ENCODE results near the gene GLP1R. TPM values are rescaled to one million over a fixed set of nuclear protein-coding genes. Genes with fewer than 3 reads are reported as not detected.

Gene GLP1R
- total RNA-seq, 1 experiment from 2014 or later, result 0.85 TPM

DNA sequence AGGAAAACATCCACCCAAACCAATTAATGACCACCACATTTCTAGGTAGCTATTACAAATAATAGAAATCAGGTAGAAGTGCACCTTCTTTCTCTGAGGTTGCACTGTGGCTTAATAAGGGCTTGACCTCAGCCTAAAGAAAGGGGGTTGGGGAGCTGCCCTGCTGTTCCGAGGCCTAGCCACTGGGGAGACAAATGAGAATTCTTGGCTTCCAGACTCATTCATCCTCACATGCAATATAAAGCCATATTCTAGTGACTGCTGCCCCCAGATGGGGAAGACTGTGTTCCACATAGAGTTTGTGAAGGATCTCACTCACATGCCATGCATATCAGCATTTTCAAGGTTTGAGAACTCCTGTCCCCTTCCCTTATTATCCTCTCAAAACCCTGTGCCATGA, 43.5 kb downstream of the GLP1R start:
- Histone ChIP-seq H4K20me1 (ENCODE audit: control insufficient read depth, insufficient read depth, insufficient read length) (no peaks in the 10 kb centered on the region), H3K18ac (ENCODE audit: insufficient read length, low read depth, low read length) (no peak overlapping the region), H2BK20ac (ENCODE audit: low read depth, low read length, poor library complexity, severe bottlenecking) (no peak overlapping the region), H3K4me2 (ENCODE audit: insufficient read depth, insufficient read length, low read length) (no peak overlapping the region), H2BK5ac (ENCODE audit: insufficient read length, low read length) (no peak overlapping the region), H3K23ac (ENCODE audit: insufficient read length, low read depth, low read length) (no peak overlapping the region), H3K79me2 (ENCODE audit: insufficient read depth, low read length) (no peaks in the 10 kb centered on the region), H3K4ac (ENCODE audit: low read depth, low read length) (no peak overlapping the region), H2AK5ac (ENCODE audit: insufficient read length, low read length) (no peak overlapping the region), H3K9me3 (ENCODE audit: control insufficient read depth, low read depth, low read length) (no peaks in the 10 kb centered on the region), H2BK120ac (ENCODE audit: low read depth, low read length, poor library complexity, severe bottlenecking) (no peak overlapping the region), H3K79me1 (ENCODE audit: insufficient read depth, low read depth, low read length, poor library complexity, severe bottlenecking) (no peaks in the 10 kb centered on the region), H3T11ph (ENCODE audit: low read length) (no peak overlapping the region), H3K23me2 (ENCODE audit: insufficient read length, low read depth, low read length, poor library complexity, severe bottlenecking) (no peaks in the 10 kb centered on the region), H3K27ac (ENCODE audit: insufficient read length, low read depth, low read length) (no peak overlapping the region), H4K5ac (ENCODE audit: insufficient read length, low read depth, low read length) (no peak overlapping the region), H4K91ac (ENCODE audit: insufficient read length, low read depth, low read length) (no peak overlapping the region), H3K27me3 (ENCODE audit: insufficient read depth, low read length) (no peaks in the 10 kb centered on the region), H2BK15ac (ENCODE audit: low read depth, low read length) (no peak overlapping the region), H2BK12ac (ENCODE audit: insufficient read length, low read depth, low read length) (no peak overlapping the region), H3K14ac (ENCODE audit: insufficient read depth, low read length) (no peak overlapping the region), H3K4me1 (ENCODE audit: insufficient read depth, low read length) (peaks cover 6% of the 10 kb centered on the region), H3K9ac (ENCODE audit: extremely low read depth, insufficient read length, low read length) (no peak overlapping the region), H3K56ac (ENCODE audit: insufficient read length, low read depth, low read length) (no peak overlapping the region), H2AFZ (ENCODE audit: low read length) (no peak overlapping the region), H4K8ac (replicated peaks; ENCODE audit: insufficient read length, low read depth, low read length) (no peak overlapping the region)
- Mint-ChIP-seq H3K27me3 (ENCODE audit: low read depth) (peaks cover 6% of the 10 kb centered on the region), H3K36me3 (ENCODE audit: insufficient read depth in 1 of 3, low read depth in 3 of 3) (no peaks in the 10 kb centered on the region), H3K4me1 (peaks cover 44 to 55% of the 10 kb centered on the region in 2 experiments), H3K9me3 (no peaks in the 10 kb centered on the region), H3K4me3 (peak overlapping the region in 1 of 2 experiments; percentile 33; a peak in 1 of 5 replicates), H3K27ac (peak overlapping the region in 1 of 3 experiments; percentile 24; a peak in 1 of 7 replicates)
- peak; percentile 65 for TF ChIP-seq CTCF (conservative IDR thresholded peaks at IDR 0.05)
- WGBS (ENCODE audit: extremely low coverage, insufficient read length, low lambda C conversion rate), result no CpG with 5 or more reads among the region's 1 CpG
- no peak for DNase-seq
